MCF 10A (cell line): ENCODE data around the gene MAPK9. TPM values are rescaled to one million over a fixed set of nuclear protein-coding genes. Genes with fewer than 3 reads are reported as not detected.

Experiments
- BruUV-seq: library from RNA; stranded (reverse); fragments of 400-500 nt; replicated peaks from 2 replicates; lab custom pipeline; 2021; lab: Mats Ljungman, UMichigan
- CTCF ChIA-PET: fragments of 300-600 bp; sonication (Branson Sonifier 250); formaldehyde crosslinking; extraction: SDS; loops from one replicate; lab custom pipeline; 2021; ENCODE audit warnings: antibody characterized with exemption, inconsistent platforms; lab: Yijun Ruan, JAX
- POLR2A ChIA-PET: fragments of 300-600, 350-650 bp; sonication (Branson Sonifier 250); formaldehyde crosslinking; extraction: SDS; loops from one replicate; lab custom pipeline; 2020; ENCODE audit warnings: antibody characterized with exemption, inconsistent platforms; lab: Yijun Ruan, JAX
- DNase-seq: peaks from one replicate; pipeline ENCODE4 v3.0.0-alpha.2; 2018; ENCODE audit not compliant: unreplicated experiment
- H3K27ac Mint-ChIP-seq: one replicate; pipeline ENCODE4 v1.8.0; 2022; ENCODE audit warnings: mild to moderate bottlenecking, low read depth, mixed read lengths; ENCODE audit not compliant: unreplicated experiment
- H3K27me3 Mint-ChIP-seq: one replicate; pipeline ENCODE4 v1.8.0; 2022; ENCODE audit warnings: mixed read lengths; ENCODE audit not compliant: insufficient read depth, unreplicated experiment
- H3K36me3 Mint-ChIP-seq: one replicate; pipeline ENCODE4 v1.8.0; 2022; ENCODE audit warnings: mild to moderate bottlenecking, moderate library complexity, mixed read lengths; ENCODE audit not compliant: insufficient read depth, unreplicated experiment
- H3K4me1 Mint-ChIP-seq: one replicate; pipeline ENCODE4 v1.8.0; 2022; ENCODE audit warnings: mixed read lengths; ENCODE audit not compliant: insufficient read depth, unreplicated experiment
- H3K4me3 Mint-ChIP-seq: one replicate; pipeline ENCODE4 v1.8.0; 2022; ENCODE audit warnings: mild to moderate bottlenecking, moderate library complexity, mixed read lengths; ENCODE audit not compliant: unreplicated experiment
- H3K9me3 Mint-ChIP-seq: one replicate; pipeline ENCODE4 v1.8.0; 2022; ENCODE audit warnings: mixed read lengths; ENCODE audit not compliant: unreplicated experiment
- intact Hi-C: fragments of 100-400 bp; cut with micrococcal nuclease; formaldehyde crosslinking; loops from 2 replicates; pipeline ENCODE4 v1.14.1; 2022
- total RNA-seq: library from RNA; stranded (reverse); gene quantifications from 2 replicates; pipeline ENCODE4 v1.2.3, GENCODE V29; 2022
- TF ChIP-seq, protein P1 (sequence below): fragments of 200-600 bp; IDR thresholded peaks from one replicate; pipeline ENCODE4 v1.8.0; 2022; ENCODE audit warnings: antibody characterized with exemption, mild to moderate bottlenecking; ENCODE audit not compliant: unreplicated experiment

MAPK9 gene
- total RNA-seq, 1 experiment from 2014 or later = 64.0 TPM

DNA sequence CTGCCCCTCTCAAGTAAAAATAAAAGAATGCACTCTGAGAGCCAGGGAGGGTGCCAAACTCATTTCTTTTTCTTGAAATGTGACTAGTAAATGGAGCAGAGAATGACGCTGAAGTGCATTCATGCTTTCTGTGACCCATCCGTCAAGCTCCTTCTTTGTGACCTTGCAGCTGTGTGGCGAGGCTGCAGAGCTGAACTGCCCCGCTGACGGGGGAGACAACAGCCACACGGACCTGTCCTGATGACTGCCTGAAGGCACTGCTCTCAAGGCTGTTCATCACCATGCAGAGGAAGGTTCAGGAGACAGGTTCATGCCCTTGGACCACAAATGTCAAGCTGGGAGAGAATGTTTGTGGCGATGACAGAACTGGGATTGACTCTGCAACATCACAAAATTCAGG, 61.9 kb downstream of the MAPK9 start:
- no TSS peak for BruUV-seq
- H3K4me3 Mint-ChIP-seq = no peak overlapping the region

DNA sequence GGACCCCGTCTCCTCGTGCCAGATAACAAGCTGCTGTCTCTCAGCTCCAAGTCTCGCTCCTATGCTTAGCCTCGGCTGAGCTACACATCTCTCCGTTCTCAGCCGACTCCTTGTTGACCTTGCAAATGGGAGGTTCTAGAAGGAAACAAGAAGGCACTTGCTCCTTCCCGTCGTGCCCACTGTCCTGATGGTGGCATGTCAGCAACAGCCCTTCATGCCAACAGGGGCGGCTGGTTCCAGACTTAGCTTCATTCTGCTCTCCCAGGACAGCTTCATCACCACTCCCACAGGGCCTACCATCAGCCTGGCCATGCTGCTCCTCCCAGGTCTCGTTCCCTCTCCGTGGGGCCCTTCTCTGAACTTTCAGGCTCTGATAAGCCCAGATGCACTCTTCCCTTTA, 69.8 kb downstream of the MAPK9 start:
- H3K9me3 Mint-ChIP-seq = peaks cover 35% of the 10 kb centered on the region
- no peaks in the 10 kb centered on the region for H3K36me3 Mint-ChIP-seq
- ChIA-PET POLR2A (no interaction called here), CTCF (interaction anchor here (0.5 to 1.0 kb wide), 5 partner anchors 8 to 1342 kb away, joined by 3 to 4 read pairs (median 3); no protein-coding TSS in a partner anchor)
- intact Hi-C loops = no loop called here
- no TSS peak for BruUV-seq
- no peaks in the 10 kb centered on the region for H3K4me1 Mint-ChIP-seq
- no peaks in the 10 kb centered on the region for H3K27me3 Mint-ChIP-seq
- H3K27ac Mint-ChIP-seq = no peak overlapping the region
- TF ChIP-seq, protein P1, sequence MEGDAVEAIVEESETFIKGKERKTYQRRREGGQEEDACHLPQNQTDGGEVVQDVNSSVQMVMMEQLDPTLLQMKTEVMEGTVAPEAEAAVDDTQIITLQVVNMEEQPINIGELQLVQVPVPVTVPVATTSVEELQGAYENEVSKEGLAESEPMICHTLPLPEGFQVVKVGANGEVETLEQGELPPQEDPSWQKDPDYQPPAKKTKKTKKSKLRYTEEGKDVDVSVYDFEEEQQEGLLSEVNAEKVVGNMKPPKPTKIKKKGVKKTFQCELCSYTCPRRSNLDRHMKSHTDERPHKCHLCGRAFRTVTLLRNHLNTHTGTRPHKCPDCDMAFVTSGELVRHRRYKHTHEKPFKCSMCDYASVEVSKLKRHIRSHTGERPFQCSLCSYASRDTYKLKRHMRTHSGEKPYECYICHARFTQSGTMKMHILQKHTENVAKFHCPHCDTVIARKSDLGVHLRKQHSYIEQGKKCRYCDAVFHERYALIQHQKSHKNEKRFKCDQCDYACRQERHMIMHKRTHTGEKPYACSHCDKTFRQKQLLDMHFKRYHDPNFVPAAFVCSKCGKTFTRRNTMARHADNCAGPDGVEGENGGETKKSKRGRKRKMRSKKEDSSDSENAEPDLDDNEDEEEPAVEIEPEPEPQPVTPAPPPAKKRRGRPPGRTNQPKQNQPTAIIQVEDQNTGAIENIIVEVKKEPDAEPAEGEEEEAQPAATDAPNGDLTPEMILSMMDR = no peak
- no peak for DNase-seq
- no peak overlapping the region for H3K4me3 Mint-ChIP-seq

More for the DNA sequence above, 61.9 kb downstream of the MAPK9 start:
- ChIA-PET CTCF (interaction anchor here (1.3 to 2.7 kb wide), 2 partner anchors 22 to 85 kb away, joined by 7 to 12 read pairs; partner anchors contain the start of gene RASGEF1C), POLR2A (interaction anchor here (1.0 kb wide), 1 partner anchor 17 kb away, joined by 3 read pairs; no protein-coding TSS in a partner anchor)
- no peak for DNase-seq
- H3K9me3 Mint-ChIP-seq = peaks cover 29% of the 10 kb centered on the region
- TF ChIP-seq, protein P1 = no peak
- intact Hi-C loops = no loop called here
- peaks cover 6% of the 10 kb centered on the region for H3K4me1 Mint-ChIP-seq
- H3K27ac Mint-ChIP-seq = no peak overlapping the region
- no peaks in the 10 kb centered on the region for H3K27me3 Mint-ChIP-seq
- H3K36me3 Mint-ChIP-seq = peaks cover 33% of the 10 kb centered on the region

DNA sequence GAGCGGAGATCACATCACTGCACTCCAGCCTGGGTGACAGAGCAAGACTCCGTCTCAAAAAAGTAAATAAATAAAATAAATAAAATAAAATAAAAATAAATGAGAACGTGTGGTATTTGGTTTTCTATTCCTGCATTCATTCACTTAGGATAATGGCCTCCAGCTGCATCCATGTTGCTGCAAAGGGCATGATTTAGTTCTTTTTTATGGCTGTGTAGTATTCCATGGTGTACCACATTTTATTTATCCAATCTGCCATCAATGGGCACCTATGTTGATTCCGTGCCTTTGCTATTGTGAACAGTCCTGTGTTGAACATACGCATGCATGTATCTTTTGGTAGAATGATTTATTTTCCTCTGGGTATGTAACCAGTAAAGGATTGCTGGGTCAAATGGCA, 74.1 kb downstream of the MAPK9 start:
- H3K27me3 Mint-ChIP-seq = no peaks in the 10 kb centered on the region
- H3K4me1 Mint-ChIP-seq = peaks cover 2% of the 10 kb centered on the region
- no TSS peak for BruUV-seq
- intact Hi-C loops = no loop called here
- POLR2A ChIA-PET = no interaction called here
- TF ChIP-seq, protein P1 = no peak
- no peak overlapping the region for H3K27ac Mint-ChIP-seq
- peaks cover 9% of the 10 kb centered on the region for H3K9me3 Mint-ChIP-seq
- no peaks in the 10 kb centered on the region for H3K36me3 Mint-ChIP-seq
- H3K4me3 Mint-ChIP-seq = no peak overlapping the region
- CTCF ChIA-PET = no interaction called here
- no peak for DNase-seq

DNA sequence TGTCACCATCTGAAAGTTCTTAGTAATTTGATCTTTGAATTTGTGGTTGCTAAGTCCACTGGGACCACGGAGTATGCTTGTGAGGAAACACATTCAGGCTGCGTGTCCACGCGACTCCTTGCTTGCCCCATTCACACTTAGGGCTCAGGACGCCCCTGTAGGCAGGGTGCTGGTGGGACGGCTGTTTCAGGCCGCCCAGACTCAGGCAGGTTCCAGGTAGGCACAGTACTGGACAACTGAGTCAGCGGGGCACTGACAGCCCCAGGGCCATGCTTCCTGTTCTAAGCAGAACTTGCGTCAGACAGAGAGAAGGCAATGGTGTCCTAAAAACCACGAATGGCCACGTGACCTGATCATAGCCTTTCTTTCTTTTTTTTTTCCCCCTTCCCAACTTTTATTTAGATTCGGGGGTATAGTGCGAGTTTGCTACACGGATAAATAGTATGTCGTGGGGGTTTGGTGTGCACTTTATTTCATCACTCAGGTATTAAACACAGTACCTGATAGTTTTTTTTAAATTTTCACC, 75.2 kb downstream of the MAPK9 start:
- Mint-ChIP-seq H3K27ac (no peak overlapping the region), H3K9me3 (no peaks in the 10 kb centered on the region), H3K4me3 (no peak overlapping the region), H3K36me3 (no peaks in the 10 kb centered on the region), H3K4me1 (peaks cover 6% of the 10 kb centered on the region), H3K27me3 (no peaks in the 10 kb centered on the region)
- intact Hi-C loops = no loop called here
- TF ChIP-seq, protein P1 = no peak
- ChIA-PET CTCF (interaction anchor here (0.7 kb wide), 1 partner anchor 477 kb away, joined by 3 read pairs; no protein-coding TSS in a partner anchor), POLR2A (no interaction called here)
- no TSS peak for BruUV-seq
- DNase-seq = no peak
